Gastrocnemius medialis (tissue), 4 donors: Measurements from ENCODE around the gene COX5B.

ENCODE experiments used
- POLR2A ChIP-seq, 2 donors: fragments of 450-650 bp; IDR thresholded peaks; one replicate each; pipeline ENCODE4 v1.6.1; 2017; ENCODE audit warnings: antibody characterized with exemption in 2 of 2, mild to moderate bottlenecking in 2 of 2, moderate library complexity in 2 of 2
- TF ChIP-seq, protein P1 (sequence below), 5 experiments: fragments of 450-650 bp in 3 of 5; fragments of 200-600 bp in 2 of 5; sonication (generic) in 2 of 5; IDR thresholded peaks in 4 of 5; conservative IDR thresholded peaks in 1 of 5; 1 replicate in 4 of 5; 2 replicates in 1 of 5; pipeline ENCODE4 v1.5.1; 2016 to 2019; ENCODE audit warnings: antibody characterized with exemption in 5 of 5, mild to moderate bottlenecking in 3 of 5, moderate library complexity in 3 of 5

DNA sequence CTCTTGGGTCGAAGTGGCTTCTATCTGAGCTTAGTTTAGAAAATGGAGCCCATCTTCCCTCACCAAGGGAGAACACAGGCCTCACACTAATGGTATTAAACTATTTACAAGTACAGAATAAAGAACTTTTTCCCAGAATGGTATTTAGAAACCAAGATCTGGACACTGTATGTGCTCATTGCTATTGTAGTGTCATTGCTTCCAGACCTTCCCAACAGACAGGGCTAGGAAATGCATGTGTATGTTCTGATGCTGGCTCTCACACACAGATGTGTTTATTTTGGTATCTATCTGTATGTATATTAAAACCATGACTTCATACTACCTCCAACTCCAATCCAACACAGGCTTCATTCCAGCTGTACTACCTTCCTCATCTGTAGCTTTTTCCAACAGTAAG is 8.0 kb downstream of the COX5B start:
- TF ChIP-seq, protein P1, sequence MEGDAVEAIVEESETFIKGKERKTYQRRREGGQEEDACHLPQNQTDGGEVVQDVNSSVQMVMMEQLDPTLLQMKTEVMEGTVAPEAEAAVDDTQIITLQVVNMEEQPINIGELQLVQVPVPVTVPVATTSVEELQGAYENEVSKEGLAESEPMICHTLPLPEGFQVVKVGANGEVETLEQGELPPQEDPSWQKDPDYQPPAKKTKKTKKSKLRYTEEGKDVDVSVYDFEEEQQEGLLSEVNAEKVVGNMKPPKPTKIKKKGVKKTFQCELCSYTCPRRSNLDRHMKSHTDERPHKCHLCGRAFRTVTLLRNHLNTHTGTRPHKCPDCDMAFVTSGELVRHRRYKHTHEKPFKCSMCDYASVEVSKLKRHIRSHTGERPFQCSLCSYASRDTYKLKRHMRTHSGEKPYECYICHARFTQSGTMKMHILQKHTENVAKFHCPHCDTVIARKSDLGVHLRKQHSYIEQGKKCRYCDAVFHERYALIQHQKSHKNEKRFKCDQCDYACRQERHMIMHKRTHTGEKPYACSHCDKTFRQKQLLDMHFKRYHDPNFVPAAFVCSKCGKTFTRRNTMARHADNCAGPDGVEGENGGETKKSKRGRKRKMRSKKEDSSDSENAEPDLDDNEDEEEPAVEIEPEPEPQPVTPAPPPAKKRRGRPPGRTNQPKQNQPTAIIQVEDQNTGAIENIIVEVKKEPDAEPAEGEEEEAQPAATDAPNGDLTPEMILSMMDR (IDR thresholded peaks at IDR 0.05 in 4 of 5, conservative IDR thresholded peaks at IDR 0.05 in 1 of 5) = no peak
- no peak for TF ChIP-seq POLR2A (IDR thresholded peaks at IDR 0.05)
